GM18502 (cell line): ENCODE results near the gene TOMM20L.
A peak's percentile ranks its signal among the peaks of the same experiment; 100 is the strongest.
"Not testable (repeated sequence)": the region's sequence is repeated elsewhere in the genome, so short reads cannot be mapped to it uniquely, and the experiment has no call there.

ENCODE experiments used
- ATAC-seq: cut with Tn5 transposase; IDR thresholded peaks from one replicate; pipeline ENCODE4 v1.9.1; 2021; ENCODE audit warnings: mild to moderate bottlenecking; ENCODE audit not compliant: unreplicated experiment, poor library complexity

The TOMM20L gene

DNA sequence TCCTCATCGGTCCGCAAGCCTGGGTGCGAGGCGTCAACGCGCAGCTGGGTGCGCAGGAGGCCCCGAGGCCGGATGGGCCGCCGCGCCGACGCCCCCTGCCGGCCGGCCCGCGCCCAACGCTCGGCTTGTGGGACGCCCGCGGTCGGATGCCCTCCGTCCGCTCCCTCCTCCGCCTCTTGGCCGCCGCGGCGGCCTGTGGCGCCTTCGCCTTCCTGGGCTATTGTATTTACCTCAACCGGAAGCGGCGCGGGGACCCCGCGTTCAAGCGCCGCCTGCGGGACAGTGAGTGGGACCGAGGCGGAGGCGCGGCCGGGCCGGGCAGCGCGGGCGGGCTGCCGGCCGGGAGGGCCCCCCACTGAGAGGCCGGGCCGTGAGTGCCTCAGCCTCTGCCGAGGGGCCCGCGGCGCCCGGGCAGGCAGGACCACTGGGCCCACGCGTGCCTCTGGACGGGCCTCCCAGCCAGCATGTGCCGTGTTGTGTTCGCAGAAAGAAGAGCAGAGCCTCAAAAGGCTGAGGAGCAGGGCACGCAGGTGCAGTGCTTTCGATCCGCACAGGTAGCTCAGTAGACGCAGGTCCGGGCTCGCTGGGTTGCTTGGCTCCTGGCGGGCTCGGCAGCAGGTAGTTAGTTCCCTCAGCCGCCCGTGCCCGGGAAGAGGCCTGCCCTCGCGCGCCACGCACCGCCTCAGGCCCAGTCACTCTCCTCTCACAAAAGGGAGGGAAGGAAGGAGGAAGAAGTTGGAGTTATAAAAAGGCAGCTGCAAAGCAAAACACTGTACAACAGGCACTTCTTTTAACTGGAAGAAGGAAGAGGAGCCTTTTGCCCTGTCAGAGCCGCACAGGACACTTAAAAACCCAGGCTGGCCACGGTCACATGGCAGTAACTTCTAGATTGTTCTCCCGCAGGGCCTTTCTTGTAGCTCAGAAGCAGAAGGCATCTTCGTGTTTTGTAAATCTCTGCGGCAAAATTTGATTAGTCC, at the start of gene TOMM20L:
Gene TOMM20L (plus strand): TSS at position 119 of the 977 bp plus-strand sequence. CDS start 28 bp downstream, at position 147.
- peak; percentile 96 for ATAC-seq

GRCh38 chr14:58353516-58354299, 42.0 kb upstream of the TOMM20L start:
- ATAC-seq = no peak

- ATAC-seq = no peak
These were observed 40.9 kb upstream of the TOMM20L start for GRCh38 chr14:58354808-58355207.

GRCh38 chr14:58356268-58356667, 39.5 kb upstream of the TOMM20L start:
- ATAC-seq = no peak

DNA sequence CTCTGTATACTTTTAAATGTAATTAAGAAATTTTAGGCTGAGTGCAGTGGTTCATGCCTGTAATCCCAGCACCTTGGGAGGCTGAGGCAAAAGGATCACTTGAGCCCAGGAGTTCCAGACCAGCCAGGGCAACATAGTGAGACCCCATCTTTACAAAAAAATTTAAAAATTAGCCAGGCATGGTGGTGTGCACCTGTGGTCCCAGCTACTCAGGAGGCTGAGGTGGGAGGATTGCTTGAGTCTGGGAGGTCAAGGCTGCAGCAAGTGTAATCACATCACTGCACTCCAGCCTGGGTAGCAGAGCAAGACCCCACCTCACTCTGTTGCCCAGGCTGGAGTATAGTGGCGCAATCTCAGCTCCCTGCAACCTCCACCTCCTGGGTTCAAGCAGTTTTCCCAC, 33.5 kb upstream of the TOMM20L start:
- not testable (repeated sequence) for ATAC-seq

GRCh38 chr14:58362798-58363412, 32.8 kb upstream of the TOMM20L start:
- ATAC-seq = no peak

DNA sequence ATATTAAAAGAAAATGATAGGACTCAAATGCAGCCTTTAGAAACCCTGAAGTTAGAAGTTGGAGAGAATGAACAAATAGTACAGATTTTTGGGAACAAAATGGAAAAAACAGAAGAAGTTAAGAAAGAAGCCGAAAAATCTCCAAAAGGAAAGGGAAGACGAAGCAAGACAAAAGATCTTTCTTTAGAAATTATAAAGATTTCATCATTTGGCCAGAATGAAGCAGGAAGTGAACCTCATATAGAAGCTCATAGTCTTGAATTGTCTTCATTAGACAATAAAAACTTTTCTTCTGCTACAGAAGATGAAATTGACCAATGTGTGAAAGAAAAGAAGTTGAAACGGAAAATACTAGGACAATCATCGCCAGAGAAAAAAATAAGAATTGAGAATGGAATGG, 31.4 kb upstream of the TOMM20L start:
- ATAC-seq = no peak

DNA sequence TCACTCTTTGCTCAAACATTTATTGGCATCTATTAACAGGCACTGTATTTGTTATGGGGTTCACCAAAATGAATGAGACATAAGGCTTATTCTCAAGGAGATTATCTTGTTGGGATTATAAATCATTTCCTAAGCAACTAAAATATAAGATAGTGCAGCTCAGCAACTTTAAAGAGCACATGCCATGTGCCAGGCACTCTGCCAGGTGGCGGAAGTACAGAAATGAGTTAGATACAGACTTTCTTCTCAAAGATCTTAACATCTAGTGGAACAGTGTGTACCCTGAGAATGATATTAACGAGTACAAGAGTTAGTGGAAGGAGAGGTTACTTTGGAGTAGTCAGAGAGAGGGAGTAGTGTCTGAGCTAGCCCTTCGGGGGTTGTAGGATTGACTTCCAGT, 28.4 kb upstream of the TOMM20L start:
- no peak for ATAC-seq

- ATAC-seq = no peak
These were observed 26.8 kb upstream of the TOMM20L start for GRCh38 chr14:58368956-58369355.

GRCh38 chr14:58376791-58377190, 18.9 kb upstream of the TOMM20L start:
- ATAC-seq = no peak

DNA sequence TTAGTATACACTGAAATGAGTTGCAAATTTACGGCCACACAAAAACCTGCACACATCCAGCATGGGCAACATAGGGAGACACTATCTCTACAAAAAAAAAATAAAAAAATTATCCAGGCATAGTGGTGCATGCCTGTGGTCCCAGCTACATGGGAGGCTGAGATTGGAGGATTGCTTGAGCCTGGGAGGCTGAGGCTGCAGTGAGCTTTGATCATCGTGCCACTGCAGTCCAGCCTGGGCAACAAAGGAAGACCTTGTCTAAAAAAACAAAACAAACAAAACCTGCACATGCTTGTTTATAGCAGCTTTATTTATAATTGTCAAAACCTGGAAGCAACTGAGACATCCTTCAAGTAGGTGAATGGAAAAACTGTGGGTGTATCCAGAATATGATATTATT, 4.9 kb upstream of the TOMM20L start:
- no peak for ATAC-seq

DNA sequence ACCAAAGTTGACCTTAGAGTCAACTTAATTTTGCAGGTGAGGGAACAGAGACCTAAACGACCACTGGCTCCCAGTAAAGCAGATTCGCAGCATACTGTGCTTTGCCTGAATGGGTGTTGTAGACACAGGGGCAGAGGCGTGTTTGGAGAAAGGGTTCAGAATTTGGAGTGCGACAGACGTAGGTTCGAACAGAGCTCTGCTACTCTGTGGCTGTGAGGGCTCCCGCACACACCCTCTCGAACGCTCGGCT, 243 bp upstream of the TOMM20L start:
- ATAC-seq = no peak

DNA sequence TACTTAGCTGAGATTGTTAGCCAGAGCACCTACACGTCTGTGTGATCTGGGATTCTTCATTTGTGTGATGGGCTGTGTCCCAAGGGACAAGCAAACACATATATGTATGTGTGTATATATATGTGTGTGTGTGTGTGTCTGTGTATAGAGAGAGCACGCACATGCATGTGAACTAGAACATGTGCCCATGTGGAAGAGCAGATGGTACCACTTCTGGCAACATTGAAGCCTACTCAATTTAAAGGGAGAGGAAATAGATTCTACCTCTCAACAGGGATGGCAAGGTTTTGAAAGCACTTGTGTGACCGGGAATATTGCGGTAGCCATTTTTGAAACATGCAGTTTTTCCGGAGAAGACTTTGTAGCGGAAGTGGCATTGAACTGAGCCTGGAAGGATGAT, 1.4 kb downstream of the TOMM20L start:
- ATAC-seq = no peak

GRCh38 chr14:58398495-58398894, 2.8 kb downstream of the TOMM20L start:
- no peak for ATAC-seq

DNA sequence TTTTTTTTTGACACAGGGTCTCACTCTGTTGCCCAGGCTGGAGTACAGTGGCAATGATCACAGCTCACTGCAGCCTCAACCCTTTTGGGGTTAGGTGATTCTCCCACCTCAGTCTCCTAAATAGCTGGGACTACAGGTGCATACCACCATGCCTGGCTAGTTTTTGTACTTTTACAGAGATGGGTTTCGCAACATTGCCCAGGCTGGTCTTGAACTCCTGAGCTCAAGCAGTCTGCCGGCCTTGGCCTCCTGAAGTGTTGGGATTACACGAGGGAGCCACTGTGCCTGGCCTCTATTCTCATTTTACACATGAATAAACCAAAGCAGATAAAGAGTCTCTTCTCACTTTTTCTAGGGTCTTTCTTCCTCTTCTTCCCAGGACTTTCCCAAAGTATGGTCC, 3.2 kb downstream of the TOMM20L start:
- ATAC-seq = no peak

- no peak for ATAC-seq
These were observed 5.9 kb downstream of the TOMM20L start for GRCh38 chr14:58401587-58401986.

GRCh38 chr14:58408681-58409215, 13.0 kb downstream of the TOMM20L start:
- no peak for ATAC-seq

DNA sequence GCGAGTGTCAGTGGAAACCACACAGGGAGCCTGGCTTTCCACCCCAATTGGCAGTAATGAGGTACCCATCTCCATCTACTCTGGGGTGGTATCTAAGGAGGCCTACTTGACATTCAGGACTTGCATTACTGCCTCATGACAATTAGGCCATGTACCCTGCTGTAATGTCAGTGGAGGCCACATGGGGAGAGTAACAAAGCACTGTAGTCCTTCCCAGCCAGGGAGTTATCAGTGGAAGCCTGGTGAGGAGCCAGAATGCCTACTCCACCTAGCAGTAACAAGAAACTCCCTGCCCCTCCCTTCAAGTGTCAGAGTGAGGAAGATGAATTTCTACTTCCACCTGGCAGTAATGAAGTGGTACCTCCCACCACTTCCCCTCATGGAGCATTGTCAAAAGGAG, 19.1 kb downstream of the TOMM20L start:
- ATAC-seq = no peak

- no peak for ATAC-seq
These were observed 20.2 kb downstream of the TOMM20L start for GRCh38 chr14:58415636-58416547.

- ATAC-seq = not testable (repeated sequence)
These were observed 21.2 kb downstream of the TOMM20L start for GRCh38 chr14:58416934-58417333.
